ENCODE data around the gene BMI1. TPM values are rescaled to one million over a fixed set of nuclear protein-coding genes. Genes with fewer than 3 reads are reported as not detected.

BMI1 gene
- 10.1 and 10.3 TPM in 2 replicates for polyA plus RNA-seq (2013)

DNA sequence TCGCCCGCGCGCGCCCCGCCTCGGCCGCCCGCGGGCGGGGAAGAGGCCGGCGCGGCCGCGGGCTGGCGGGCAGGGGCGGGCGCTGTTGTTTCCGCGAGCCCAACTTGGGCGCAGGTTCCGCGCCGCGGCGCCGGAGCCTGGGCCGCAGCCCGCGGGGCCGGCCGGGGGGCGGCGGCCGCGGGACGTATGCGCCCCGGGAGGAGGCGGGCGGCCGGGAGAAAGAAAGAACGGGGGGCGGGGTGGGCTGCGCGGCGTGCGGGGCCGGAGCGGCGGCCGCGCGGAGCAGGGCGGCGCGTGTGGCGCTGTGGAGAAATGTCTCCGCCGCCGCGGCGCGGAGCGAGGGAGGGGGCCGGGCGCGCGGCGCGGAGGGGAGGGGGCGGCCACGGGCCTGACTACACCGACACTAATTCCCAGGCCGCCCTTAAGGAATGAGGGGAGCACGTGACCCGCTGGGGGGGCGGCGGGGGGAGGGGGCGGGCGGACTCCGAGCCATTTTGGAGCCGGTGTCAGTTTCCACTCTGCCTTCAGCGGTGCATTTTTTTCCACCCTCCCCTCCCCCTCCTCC lies at the start of gene BMI1:
TSS of gene BMI1 (plus strand) at position 509 of the 565 bp plus-strand sequence. CDS start 5,351 bp downstream, outside the sequence.
- Histone ChIP-seq H3K23ac (ENCODE audit: low read length) (no peak within 1 kb of the TSS), H3K14ac (ENCODE audit: low read length) (peak within 1 kb of the TSS; percentile 98), H4K12ac (ENCODE audit: low read depth, low read length) (peak within 1 kb of the TSS; percentile 85), H3K4me2 (ENCODE audit: low read length) (peak within 1 kb of the TSS; percentile 91), H3K79me1 (ENCODE audit: low read length) (peaks cover 14% of the 10 kb centered on the region), H2AK5ac (ENCODE audit: low read length) (peak within 1 kb of the TSS; percentile 22), H2BK120ac (ENCODE audit: insufficient read depth, low read length, poor library complexity) (peak within 1 kb of the TSS; percentile 97), H3K4me3 (ENCODE audit: low read depth, low read length) (peak within 1 kb of the TSS; percentile 85), H3K79me2 (ENCODE audit: control insufficient read depth, insufficient read depth, low read length, poor library complexity) (peaks cover 9% of the 10 kb centered on the region), H3K27me3 (ENCODE audit: insufficient read depth, low read length) (peaks cover 22% of the 10 kb centered on the region), H2BK12ac (ENCODE audit: low read length) (peak within 1 kb of the TSS; percentile 92), H3K27ac (ENCODE audit: low read depth, low read length) (peak within 1 kb of the TSS; percentile 1), H2BK5ac (ENCODE audit: low read depth, low read length, poor library complexity) (peak within 1 kb of the TSS; percentile 45), H4K91ac (ENCODE audit: low read depth, low read length) (peak within 1 kb of the TSS; percentile 88), H3K9ac (ENCODE audit: low read length) (peak within 1 kb of the TSS; percentile 92), H3K36me3 (ENCODE audit: control insufficient read depth in 1 of 2, insufficient read depth in 2 of 2, low read length in 2 of 2) (no peaks in the 10 kb centered on the region), H4K8ac (ENCODE audit: low read depth, low read length) (peak within 1 kb of the TSS; percentile 98), H3K4ac (ENCODE audit: low read depth, low read length) (peak within 1 kb of the TSS; percentile 81), H3K18ac (ENCODE audit: low read length) (peak within 1 kb of the TSS; percentile 98), H3K9me3 (ENCODE audit: insufficient read depth, low read depth, low read length) (no peaks in the 10 kb centered on the region), H3K4me1 (ENCODE audit: control insufficient read depth in 1 of 2, insufficient read depth in 2 of 2, low read length in 2 of 2) (peaks cover 0 to 4% of the 10 kb centered on the region in 2 experiments), H2AFZ (ENCODE audit: insufficient read depth, low read length, poor library complexity) (peak within 1 kb of the TSS; percentile 95)
- no CpG with 5 or more reads among the region's 85 CpGs for WGBS (ENCODE audit: extremely low coverage, insufficient coverage, insufficient read length)
- DNase-seq, result peak; percentile 43 to 69

DNA sequence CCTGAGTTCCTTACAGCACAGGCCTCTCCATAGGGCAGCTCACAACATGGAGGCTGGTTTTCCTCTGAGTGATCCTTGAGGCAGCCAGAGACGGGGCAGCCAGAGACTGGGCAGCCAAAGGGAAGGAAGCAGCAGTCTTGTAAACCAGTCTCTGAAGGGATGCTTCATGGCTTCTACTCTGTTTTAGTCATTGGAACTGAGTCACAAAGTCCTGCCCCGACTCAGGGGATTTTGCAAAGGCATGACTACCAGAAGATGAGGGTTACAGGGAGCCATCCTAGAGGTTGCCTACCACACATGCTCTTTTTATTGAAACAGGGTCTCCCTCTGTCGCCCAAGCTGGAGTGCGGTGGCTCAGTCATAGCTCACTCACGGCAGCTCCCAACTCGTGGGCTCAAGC lies 49.1 kb upstream of the BMI1 start:
- Histone ChIP-seq H2AK5ac (ENCODE audit: low read length) (no peak overlapping the region), H3K27me3 (ENCODE audit: insufficient read depth, low read length) (no peaks in the 10 kb centered on the region), H3K14ac (ENCODE audit: low read length) (no peak overlapping the region), H3K4me2 (ENCODE audit: low read length) (no peak overlapping the region), H2BK12ac (ENCODE audit: low read length) (no peak overlapping the region), H4K8ac (ENCODE audit: low read depth, low read length) (no peak overlapping the region), H2BK5ac (ENCODE audit: low read depth, low read length, poor library complexity) (no peak overlapping the region), H3K79me2 (ENCODE audit: control insufficient read depth, insufficient read depth, low read length, poor library complexity) (no peaks in the 10 kb centered on the region), H3K4me3 (ENCODE audit: low read depth, low read length) (no peak overlapping the region), H3K36me3 (ENCODE audit: control insufficient read depth in 1 of 2, insufficient read depth in 2 of 2, low read length in 2 of 2) (no peaks in the 10 kb centered on the region), H3K79me1 (ENCODE audit: low read length) (no peaks in the 10 kb centered on the region), H2BK120ac (ENCODE audit: insufficient read depth, low read length, poor library complexity) (no peak overlapping the region), H4K91ac (ENCODE audit: low read depth, low read length) (no peak overlapping the region), H3K4me1 (ENCODE audit: control insufficient read depth in 1 of 2, insufficient read depth in 2 of 2, low read length in 2 of 2) (no peaks in the 10 kb centered on the region), H3K9ac (ENCODE audit: low read length) (no peak overlapping the region), H3K27ac (ENCODE audit: low read depth, low read length) (no peak overlapping the region), H3K23ac (ENCODE audit: low read length) (no peak overlapping the region), H3K4ac (ENCODE audit: low read depth, low read length) (no peak overlapping the region), H2AFZ (ENCODE audit: insufficient read depth, low read length, poor library complexity) (no peak overlapping the region), H4K12ac (ENCODE audit: low read depth, low read length) (no peak overlapping the region), H3K9me3 (ENCODE audit: insufficient read depth, low read depth, low read length) (no peaks in the 10 kb centered on the region), H3K18ac (ENCODE audit: low read length) (no peak overlapping the region)
- WGBS (ENCODE audit: extremely low coverage, insufficient coverage, insufficient read length), result no CpG with 5 or more reads among the region's 6 CpGs
- DNase-seq, result no peak

DNA sequence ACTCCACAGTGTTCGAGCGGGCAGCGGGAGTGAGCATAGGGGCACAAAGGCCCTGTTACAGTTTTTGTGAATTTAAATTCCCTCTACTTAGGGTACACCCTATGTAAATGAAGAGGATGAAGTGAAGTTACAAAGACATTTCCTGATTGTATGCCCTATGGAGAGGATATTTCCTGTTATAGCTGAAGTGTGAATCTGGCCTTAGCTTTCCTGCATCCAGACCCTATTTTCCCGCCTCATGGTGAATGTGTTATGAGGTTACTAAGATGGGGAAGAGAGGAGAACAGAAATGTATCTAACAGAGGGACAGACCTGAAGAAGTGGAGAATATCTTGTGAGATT lies 42.5 kb upstream of the BMI1 start:
- H3K79me2 ChIP-seq (ENCODE audit: control insufficient read depth, insufficient read depth, low read length, poor library complexity), result no peaks in the 10 kb centered on the region
- no peak overlapping the region for H3K4ac ChIP-seq (ENCODE audit: low read depth, low read length)
- DNase-seq, result peak; percentile 2 to 33
- no peak overlapping the region for H3K14ac ChIP-seq (ENCODE audit: low read length)
- H3K9me3 ChIP-seq (ENCODE audit: insufficient read depth, low read depth, low read length), result no peaks in the 10 kb centered on the region
- H4K12ac ChIP-seq (ENCODE audit: low read depth, low read length), result no peak overlapping the region
- no CpG with 5 or more reads among the region's 4 CpGs for WGBS (ENCODE audit: extremely low coverage, insufficient coverage, insufficient read length)
- no peak overlapping the region for H2AFZ ChIP-seq (ENCODE audit: insufficient read depth, low read length, poor library complexity)
- no peak overlapping the region for H4K8ac ChIP-seq (ENCODE audit: low read depth, low read length)
- no peak overlapping the region for H3K23ac ChIP-seq (ENCODE audit: low read length)
- no peak overlapping the region for H2BK120ac ChIP-seq (ENCODE audit: insufficient read depth, low read length, poor library complexity)
- no peak overlapping the region for H3K18ac ChIP-seq (ENCODE audit: low read length)
- no peak overlapping the region for H2BK5ac ChIP-seq (ENCODE audit: low read depth, low read length, poor library complexity)
- H2AK5ac ChIP-seq (ENCODE audit: low read length), result no peak overlapping the region
- no peaks in the 10 kb centered on the region for H3K27me3 ChIP-seq (ENCODE audit: insufficient read depth, low read length)
- H3K9ac ChIP-seq (ENCODE audit: low read length), result no peak overlapping the region
- no peak overlapping the region for H4K91ac ChIP-seq (ENCODE audit: low read depth, low read length)
- H3K79me1 ChIP-seq (ENCODE audit: low read length), result no peaks in the 10 kb centered on the region
- no peak overlapping the region for H3K4me3 ChIP-seq (ENCODE audit: low read depth, low read length)
- no peaks in the 10 kb centered on the region for H3K36me3 ChIP-seq (ENCODE audit: control insufficient read depth in 1 of 2, insufficient read depth in 2 of 2, low read length in 2 of 2)
- H3K4me1 ChIP-seq (ENCODE audit: control insufficient read depth in 1 of 2, insufficient read depth in 2 of 2, low read length in 2 of 2), result no peaks in the 10 kb centered on the region
- no peak overlapping the region for H3K27ac ChIP-seq (ENCODE audit: low read depth, low read length)
- no peak overlapping the region for H3K4me2 ChIP-seq (ENCODE audit: low read length)
- H2BK12ac ChIP-seq (ENCODE audit: low read length), result no peak overlapping the region

DNA sequence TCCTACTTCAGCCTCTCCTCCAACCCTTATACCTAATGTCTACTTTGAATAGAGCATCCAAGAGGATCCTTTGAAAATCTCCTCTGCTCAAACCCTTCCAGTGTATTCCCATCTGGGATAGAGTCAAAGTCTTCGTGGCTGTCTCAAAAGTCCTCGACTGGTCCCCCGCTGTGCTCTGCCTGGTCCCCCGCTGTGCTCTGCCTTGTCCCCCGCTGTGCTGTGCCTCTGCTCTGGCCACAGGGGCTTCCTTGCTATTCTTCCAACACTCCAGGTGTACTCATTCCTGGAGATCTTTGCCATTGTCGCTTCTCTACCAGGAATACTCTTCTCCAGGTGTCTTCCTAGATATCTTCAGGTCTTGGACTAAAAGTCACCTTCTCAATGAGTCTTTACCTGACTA lies 40.8 kb upstream of the BMI1 start:
- no peak overlapping the region for H3K4me2 ChIP-seq (ENCODE audit: low read length)
- no peak overlapping the region for H3K9ac ChIP-seq (ENCODE audit: low read length)
- H3K14ac ChIP-seq (ENCODE audit: low read length), result no peak overlapping the region
- no peaks in the 10 kb centered on the region for H3K79me1 ChIP-seq (ENCODE audit: low read length)
- H2BK5ac ChIP-seq (ENCODE audit: low read depth, low read length, poor library complexity), result no peak overlapping the region
- H2BK120ac ChIP-seq (ENCODE audit: insufficient read depth, low read length, poor library complexity), result no peak overlapping the region
- H3K4me1 ChIP-seq (ENCODE audit: control insufficient read depth in 1 of 2, insufficient read depth in 2 of 2, low read length in 2 of 2), result no peaks in the 10 kb centered on the region
- H2BK12ac ChIP-seq (ENCODE audit: low read length), result no peak overlapping the region
- H4K91ac ChIP-seq (ENCODE audit: low read depth, low read length), result no peak overlapping the region
- DNase-seq, result no peak
- no peak overlapping the region for H2AFZ ChIP-seq (ENCODE audit: insufficient read depth, low read length, poor library complexity)
- no peaks in the 10 kb centered on the region for H3K36me3 ChIP-seq (ENCODE audit: control insufficient read depth in 1 of 2, insufficient read depth in 2 of 2, low read length in 2 of 2)
- H3K23ac ChIP-seq (ENCODE audit: low read length), result no peak overlapping the region
- H4K12ac ChIP-seq (ENCODE audit: low read depth, low read length), result no peak overlapping the region
- H3K18ac ChIP-seq (ENCODE audit: low read length), result no peak overlapping the region
- H3K4me3 ChIP-seq (ENCODE audit: low read depth, low read length), result no peak overlapping the region
- no peak overlapping the region for H2AK5ac ChIP-seq (ENCODE audit: low read length)
- H4K8ac ChIP-seq (ENCODE audit: low read depth, low read length), result no peak overlapping the region
- no peak overlapping the region for H3K27ac ChIP-seq (ENCODE audit: low read depth, low read length)
- no peak overlapping the region for H3K4ac ChIP-seq (ENCODE audit: low read depth, low read length)
- no peaks in the 10 kb centered on the region for H3K79me2 ChIP-seq (ENCODE audit: control insufficient read depth, insufficient read depth, low read length, poor library complexity)
- WGBS (ENCODE audit: extremely low coverage, insufficient coverage, insufficient read length), result no CpG with 5 or more reads among the region's 6 CpGs
- H3K27me3 ChIP-seq (ENCODE audit: insufficient read depth, low read length), result no peaks in the 10 kb centered on the region
- H3K9me3 ChIP-seq (ENCODE audit: insufficient read depth, low read depth, low read length), result no peaks in the 10 kb centered on the region
